Measurements from ENCODE around the gene LYPD6B. TPM values are rescaled to one million over a fixed set of nuclear protein-coding genes. Genes with fewer than 3 reads are reported as not detected.

LYPD6B gene
- polyA plus RNA-seq, 1 of the 3 experiments (the other 2 are of a cell fraction), result 18.2 TPM

- Histone ChIP-seq H3K4me3 (ENCODE audit: low read depth in 2 of 2, low read length in 1 of 2) (no peak overlapping the region), H4K20me1 (ENCODE audit: insufficient read depth) (no peaks in the 10 kb centered on the region), H2AFZ (ENCODE audit: low read depth) (no peak overlapping the region), H3K4me2 (no peak overlapping the region), H3K27me3 (ENCODE audit: insufficient read depth) (no peaks in the 10 kb centered on the region), H3F3A (replicated peaks; ENCODE audit: insufficient read depth) (no peaks in the 10 kb centered on the region), H3K79me2 (ENCODE audit: insufficient read depth) (no peaks in the 10 kb centered on the region), H3K4me1 (ENCODE audit: control insufficient read depth in 1 of 2, insufficient read depth in 2 of 2, low read depth in 1 of 2, low read length in 1 of 2) (peaks cover 0 to 13% of the 10 kb centered on the region in 2 experiments; a peak in 1 of 4 replicates), H3K36me3 (replicated peaks in 1 of 2; ENCODE audit: control insufficient read depth in 1 of 2, insufficient read depth in 2 of 2, low read length in 1 of 2) (no peaks in the 10 kb centered on the region), H3K9me3 (no peaks in the 10 kb centered on the region), H3K27ac (ENCODE audit: low read depth in 2 of 2, low read length in 1 of 2) (no peak overlapping the region), H3K9me2 (no peaks in the 10 kb centered on the region), H3K9ac (no peak overlapping the region)
- no peak for DNase-seq
- ChIA-PET CTCF (no interaction called here), POLR2A (no interaction called here)
- TF ChIP-seq CTCF (IDR thresholded peaks at IDR 0.05) (no peak), RAD21 (IDR thresholded peaks at IDR 0.05; ENCODE audit: low read length) (no peak), EZH2phosphoT487 (IDR thresholded peaks at IDR 0.05; ENCODE audit: borderline replicate concordance, low read depth) (no peak)
Observed at GRCh38 chr2:149187057-149187456, 148.6 kb downstream of the LYPD6B start.

GRCh38 chr2:149188291-149188690 is 149.8 kb downstream of the LYPD6B start:
- TF ChIP-seq RAD21 (IDR thresholded peaks at IDR 0.05; ENCODE audit: low read length), result no peak
- no peak for TF ChIP-seq RCOR1 (IDR thresholded peaks at IDR 0.05; ENCODE audit: low read length)
- TF ChIP-seq TAF1 (IDR thresholded peaks at IDR 0.05; ENCODE audit: borderline replicate concordance, low read depth, low read length), result no peak
- TF ChIP-seq CHD2 (IDR thresholded peaks at IDR 0.05; ENCODE audit: low read length, partially characterized antibody), result no peak
- no peak for TF ChIP-seq NFIC (IDR thresholded peaks at IDR 0.05; ENCODE audit: borderline replicate concordance)
- no peak for TF ChIP-seq ELF1 (IDR thresholded peaks at IDR 0.05)
- no peak for TF ChIP-seq REST (IDR thresholded peaks at IDR 0.05; ENCODE audit: low read depth, low read length)
- TF ChIP-seq GATA2 (CRISPR knock-in tag; IDR thresholded peaks at IDR 0.05), result no peak
- no peak for TF ChIP-seq ZBTB33 (IDR thresholded peaks at IDR 0.05; ENCODE audit: borderline replicate concordance, low read depth)
- TF ChIP-seq JUND (IDR thresholded peaks at IDR 0.05), result no peak
- no peak for TF ChIP-seq YY1 (IDR thresholded peaks at IDR 0.05; ENCODE audit: low read depth)
- H3K27ac ChIP-seq (ENCODE audit: low read depth in 2 of 2, low read length in 1 of 2), result no peak overlapping the region
- ChIA-PET POLR2A (no interaction called here), CTCF (interaction anchor here (1.2 kb wide), 2 partner anchors 16 to 125 kb away, joined by 3 read pairs; no protein-coding TSS in a partner anchor)
- H2AFZ ChIP-seq (ENCODE audit: low read depth), result no peak overlapping the region
- no peaks in the 10 kb centered on the region for H4K20me1 ChIP-seq (ENCODE audit: insufficient read depth)
- H3F3A ChIP-seq (replicated peaks; ENCODE audit: insufficient read depth), result no peaks in the 10 kb centered on the region
- no peaks in the 10 kb centered on the region for H3K9me2 ChIP-seq
- H3K4me2 ChIP-seq, result no peak overlapping the region
- WGBS (ENCODE audit: low lambda C conversion rate), result 62% methylated on average over 1 of the region's 1 CpG
- no peaks in the 10 kb centered on the region for H3K27me3 ChIP-seq (ENCODE audit: insufficient read depth)
- peaks cover 0 to 13% of the 10 kb centered on the region in 2 experiments; a peak in 1 of 4 replicates for H3K4me1 ChIP-seq (ENCODE audit: control insufficient read depth in 1 of 2, insufficient read depth in 2 of 2, low read depth in 1 of 2, low read length in 1 of 2)
- H3K79me2 ChIP-seq (ENCODE audit: insufficient read depth), result no peaks in the 10 kb centered on the region
- DNase-seq, result no peak
- H3K9me3 ChIP-seq, result no peaks in the 10 kb centered on the region
- H3K9ac ChIP-seq, result no peak overlapping the region
- no peak overlapping the region for H3K4me3 ChIP-seq (ENCODE audit: low read depth in 2 of 2, low read length in 1 of 2)
- H3K36me3 ChIP-seq (replicated peaks in 1 of 2; ENCODE audit: control insufficient read depth in 1 of 2, insufficient read depth in 2 of 2, low read length in 1 of 2), result no peaks in the 10 kb centered on the region

Measured in SK-N-SH (cell line).